A673 (cell line): Measurements from ENCODE around the gene DNMT3A. TPM values are rescaled to one million over a fixed set of nuclear protein-coding genes. Genes with fewer than 3 reads are reported as not detected.

Experiments used
- BruUV-seq: library from RNA; stranded (reverse); fragments of 400-500 nt; replicated peaks from 2 replicates; lab custom pipeline; 2021; lab: Mats Ljungman, UMichigan
- CTCF ChIA-PET: fragments of 300-600 bp; sonication (Branson Sonifier 250); formaldehyde crosslinking; loops from one replicate; lab custom pipeline; 2022; ENCODE audit warnings: antibody characterized with exemption; lab: Charles Lee
- POLR2A ChIA-PET: fragments of 300-600 bp; sonication (Branson Sonifier 250); formaldehyde crosslinking; loops from one replicate; lab custom pipeline; 2022; ENCODE audit warnings: antibody characterized with exemption; ENCODE audit not compliant: low non-redundant PET; lab: Charles Lee
- DNase-seq: peaks from one replicate; pipeline ENCODE4 v3.0.0-alpha.2; 2015; ENCODE audit warnings: low spot score
- H3K27ac ChIP-seq: fragments of 200-600 bp; sonication (generic); 2 replicates; pipeline ENCODE4 v1.5.1; 2016; ENCODE audit warnings: mixed run types, low read depth, mild to moderate bottlenecking, mixed read lengths, antibody characterized with exemption, low read length; ENCODE audit not compliant: poor library complexity, severe bottlenecking
- H3K27me3 ChIP-seq: fragments of 200-600 bp; sonication (generic); replicated peaks from 2 replicates; pipeline ENCODE4 v1.6.1; 2017; ENCODE audit warnings: mixed run types, low read depth, mild to moderate bottlenecking, mixed read lengths, antibody characterized with exemption, low read length; ENCODE audit not compliant: insufficient read depth, poor library complexity
- H3K36me3 ChIP-seq: fragments of 200-600 bp; sonication (generic); 2 replicates; pipeline ENCODE4 v1.6.1; 2016; ENCODE audit warnings: mixed run types, mild to moderate bottlenecking, mixed read lengths, antibody characterized with exemption, low read length; ENCODE audit not compliant: insufficient read depth, poor library complexity, severe bottlenecking
- H3K4me1 ChIP-seq: fragments of 200-600 bp; sonication (generic); 2 replicates; pipeline ENCODE4 v1.6.1; 2017; ENCODE audit warnings: mixed run types, mild to moderate bottlenecking, mixed read lengths, antibody characterized with exemption, low read length; ENCODE audit not compliant: insufficient read depth, poor library complexity, severe bottlenecking
- H3K4me3 ChIP-seq: fragments of 200-600 bp; sonication (generic); 2 replicates; pipeline ENCODE4 v1.5.1; 2016; ENCODE audit warnings: low read depth, mixed run types, mild to moderate bottlenecking, mixed read lengths, low read length; ENCODE audit not compliant: poor library complexity, severe bottlenecking
- H3K9me3 ChIP-seq: fragments of 200-600 bp; sonication (generic); 2 replicates; pipeline ENCODE4 v1.6.1; 2016; ENCODE audit warnings: mixed run types, low read depth, mild to moderate bottlenecking, mixed read lengths, antibody characterized with exemption, low read length; ENCODE audit not compliant: poor library complexity, severe bottlenecking
- EZH2 ChIP-seq: fragments of 200-600 bp; sonication (generic); IDR thresholded peaks from 2 replicates; pipeline ENCODE4 v1.6.1; 2017; ENCODE audit warnings: borderline replicate concordance, low read depth, mild to moderate bottlenecking, mixed read lengths, antibody characterized with exemption, low read length; ENCODE audit not compliant: poor library complexity, severe bottlenecking
- intact Hi-C: fragments of 100-400 bp; cut with micrococcal nuclease; formaldehyde crosslinking; loops from one replicate; pipeline ENCODE4 v1.10.0; 2022; ENCODE audit not compliant: unreplicated experiment
- microRNA-seq: library from miRNA; unstranded; fragments of <30 nt; microRNA quantifications from one replicate; pipeline ENCODE4 v1.2.0, GENCODE V29; 2021
- total RNA-seq: library from RNA; stranded (reverse); gene quantifications from 2 replicates; pipeline ENCODE4 v1.2.3, GENCODE V29; 2021
- TF ChIP-seq, protein P1 (sequence below): fragments of 300-800, 200-600 bp; sonication (generic); conservative IDR thresholded peaks from 2 replicates; pipeline ENCODE4 v1.5.1; 2017; ENCODE audit warnings: low read depth, mild to moderate bottlenecking, antibody characterized with exemption, low read length, moderate library complexity, mixed read lengths

Gene DNMT3A
- total RNA-seq, 1 experiment from 2014 or later, result 109 TPM

DNA sequence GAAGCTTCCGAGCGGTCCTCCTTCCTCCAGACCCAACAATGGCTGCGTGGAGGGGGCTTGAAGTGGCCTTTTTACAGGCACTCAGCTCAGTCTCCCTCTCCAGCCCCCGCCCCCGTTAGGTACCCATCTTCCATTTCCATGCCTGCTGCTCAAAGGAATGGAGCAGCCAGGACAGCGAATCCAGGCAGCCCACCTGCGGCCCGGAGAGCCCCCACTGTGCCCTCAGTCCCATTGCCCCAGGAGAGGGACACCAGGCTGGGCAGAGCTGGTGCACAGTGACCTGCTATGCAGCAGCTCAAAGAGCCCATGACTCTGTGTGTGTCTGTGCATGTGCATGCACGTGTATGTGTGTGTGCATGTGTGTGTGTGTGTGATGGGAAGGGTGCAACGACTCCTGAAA is 162.7 kb downstream of the DNMT3A start:
- Histone ChIP-seq H3K9me3 (no peaks in the 10 kb centered on the region), H3K27me3 (peaks cover 3% of the 10 kb centered on the region), H3K4me3 (no peak overlapping the region), H3K4me1 (no peaks in the 10 kb centered on the region), H3K27ac (no peak overlapping the region), H3K36me3 (no peaks in the 10 kb centered on the region)
- intact Hi-C loops, result no loop called here
- DNase-seq, result no peak
- ChIA-PET POLR2A (no interaction called here), CTCF (no interaction called here)
- BruUV-seq, result no TSS peak
- TF ChIP-seq, protein P1, sequence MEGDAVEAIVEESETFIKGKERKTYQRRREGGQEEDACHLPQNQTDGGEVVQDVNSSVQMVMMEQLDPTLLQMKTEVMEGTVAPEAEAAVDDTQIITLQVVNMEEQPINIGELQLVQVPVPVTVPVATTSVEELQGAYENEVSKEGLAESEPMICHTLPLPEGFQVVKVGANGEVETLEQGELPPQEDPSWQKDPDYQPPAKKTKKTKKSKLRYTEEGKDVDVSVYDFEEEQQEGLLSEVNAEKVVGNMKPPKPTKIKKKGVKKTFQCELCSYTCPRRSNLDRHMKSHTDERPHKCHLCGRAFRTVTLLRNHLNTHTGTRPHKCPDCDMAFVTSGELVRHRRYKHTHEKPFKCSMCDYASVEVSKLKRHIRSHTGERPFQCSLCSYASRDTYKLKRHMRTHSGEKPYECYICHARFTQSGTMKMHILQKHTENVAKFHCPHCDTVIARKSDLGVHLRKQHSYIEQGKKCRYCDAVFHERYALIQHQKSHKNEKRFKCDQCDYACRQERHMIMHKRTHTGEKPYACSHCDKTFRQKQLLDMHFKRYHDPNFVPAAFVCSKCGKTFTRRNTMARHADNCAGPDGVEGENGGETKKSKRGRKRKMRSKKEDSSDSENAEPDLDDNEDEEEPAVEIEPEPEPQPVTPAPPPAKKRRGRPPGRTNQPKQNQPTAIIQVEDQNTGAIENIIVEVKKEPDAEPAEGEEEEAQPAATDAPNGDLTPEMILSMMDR, result no peak
- TF ChIP-seq EZH2, result no peak

Small RNA genes within 50 kb of the gene (microRNA-seq; reads per million reads assigned to microRNA genes)
- gene MIR1301, result 1,973 reads per million, percentile 87 among the genes with 10 or more reads in this experiment

Other genes with a start within 250 kb of the DNMT3A start
- not detected in 2 replicates for gene POMC, start 173.3 kb downstream of the DNMT3A start, total RNA-seq